Measurements from ENCODE around the gene TRIM40.

TRIM40 gene

GRCh38 chr6:30097902-30098768, 37.8 kb upstream of the TRIM40 start:
- no peak for TF ChIP-seq CTCF (IDR thresholded peaks at IDR 0.05; ENCODE audit: insufficient read depth, missing control alignments)
- FAIRE-seq (no peak), DNase-seq (ENCODE audit: insufficient read length, low spot score) (no peak)

- FAIRE-seq (no peak), DNase-seq (ENCODE audit: insufficient read length, low spot score) (no peak)
- no peak for TF ChIP-seq CTCF (IDR thresholded peaks at IDR 0.05; ENCODE audit: insufficient read depth, missing control alignments)
Observed at GRCh38 chr6:30100154-30100553, 35.8 kb upstream of the TRIM40 start.

DNA sequence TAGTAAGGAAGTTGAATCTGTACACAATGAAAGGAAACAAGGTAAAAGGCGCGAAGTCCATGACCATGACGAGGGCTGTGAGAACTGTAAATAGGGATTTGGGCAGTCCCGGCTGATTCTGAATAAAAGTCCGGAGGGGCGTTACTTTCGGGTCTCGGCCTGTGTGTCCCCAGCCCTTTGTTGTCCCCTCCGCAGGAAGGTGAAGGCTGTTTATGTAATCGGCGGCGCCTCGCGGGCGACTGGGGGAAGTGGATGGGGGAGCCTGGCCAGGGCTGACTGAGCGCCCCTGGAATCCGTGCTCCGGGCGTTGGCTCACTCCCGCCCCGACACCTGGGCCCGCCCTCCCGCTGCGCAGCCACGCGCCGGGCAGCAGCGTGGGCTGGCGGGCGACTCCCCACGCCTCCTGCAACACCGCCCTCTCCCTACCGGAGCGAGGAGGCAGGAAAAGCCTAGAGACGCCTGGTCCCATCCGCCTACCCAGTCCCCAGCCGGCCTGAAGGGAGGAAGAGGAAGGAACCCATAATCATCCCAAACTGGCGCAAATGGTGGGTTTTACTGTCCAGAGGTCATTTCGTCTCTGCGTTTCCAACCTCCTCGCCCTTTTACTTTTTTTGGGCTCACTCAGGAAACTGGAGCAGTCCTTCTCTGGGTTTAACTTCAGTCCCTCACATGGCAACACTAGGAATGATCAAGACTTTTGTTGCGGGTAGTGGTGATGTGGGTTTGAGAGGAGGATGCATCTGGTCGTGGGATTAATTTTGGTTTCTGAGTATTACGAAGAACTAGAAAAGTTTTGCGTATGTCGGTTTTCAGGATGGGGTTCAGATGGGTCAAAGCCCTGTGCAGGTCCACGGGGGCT, 35.1 kb upstream of the TRIM40 start:
- FAIRE-seq = no peak
- no peak for TF ChIP-seq CTCF (IDR thresholded peaks at IDR 0.05; ENCODE audit: insufficient read depth, missing control alignments)
- DNase-seq (ENCODE audit: insufficient read length, low spot score) = no peak

DNA sequence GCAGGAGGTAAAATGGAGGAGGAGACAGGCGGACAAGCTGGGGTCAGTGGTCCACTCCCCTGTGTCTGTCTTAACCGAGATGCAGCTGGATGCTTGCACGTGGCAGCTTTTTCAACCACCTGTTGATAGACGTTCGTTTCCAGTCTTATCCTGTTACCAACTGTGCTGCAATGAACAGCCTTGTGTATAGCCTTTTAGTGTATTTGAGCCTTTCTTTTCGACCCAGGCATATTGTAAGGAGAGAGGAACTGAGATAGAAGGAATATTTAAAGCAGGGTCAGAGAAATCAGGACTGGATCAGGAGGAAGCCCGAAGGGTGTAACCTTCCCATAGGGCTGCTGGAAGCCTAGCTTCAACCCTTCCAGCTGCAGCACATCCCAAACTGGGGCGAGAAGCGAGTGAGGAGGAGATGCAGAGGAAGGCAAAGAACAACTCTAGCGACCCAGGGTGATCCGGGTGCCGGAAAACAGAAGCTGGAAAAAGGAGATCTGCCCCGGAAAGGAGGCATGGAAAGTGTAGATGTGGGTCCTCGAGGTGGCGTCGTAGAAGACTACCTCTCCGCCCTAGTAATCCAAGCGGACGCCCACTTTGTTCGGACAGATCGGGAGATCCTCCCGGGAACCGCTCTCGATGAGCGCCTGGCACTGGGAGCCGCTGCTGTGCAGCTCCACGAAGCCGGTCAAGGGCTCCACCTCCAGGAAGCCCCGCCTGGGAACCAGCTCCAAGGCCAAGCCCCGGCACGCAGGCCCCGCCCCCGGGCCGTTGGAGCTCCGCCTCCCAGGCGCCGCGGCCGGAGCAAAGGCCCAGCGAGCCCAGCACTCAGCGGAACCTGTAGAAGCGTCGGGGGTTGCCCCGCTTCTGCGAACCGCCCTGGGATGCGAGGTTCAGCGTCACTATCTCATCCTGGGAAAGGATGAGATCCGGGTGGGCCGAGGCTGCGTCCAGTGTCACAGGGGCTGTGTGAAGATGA, 34.2 kb upstream of the TRIM40 start:
- DNase-seq (ENCODE audit: insufficient read length, low spot score) = peak; percentile 77
- no peak for TF ChIP-seq CTCF (IDR thresholded peaks at IDR 0.05; ENCODE audit: insufficient read depth, missing control alignments)
- no peak for FAIRE-seq

DNA sequence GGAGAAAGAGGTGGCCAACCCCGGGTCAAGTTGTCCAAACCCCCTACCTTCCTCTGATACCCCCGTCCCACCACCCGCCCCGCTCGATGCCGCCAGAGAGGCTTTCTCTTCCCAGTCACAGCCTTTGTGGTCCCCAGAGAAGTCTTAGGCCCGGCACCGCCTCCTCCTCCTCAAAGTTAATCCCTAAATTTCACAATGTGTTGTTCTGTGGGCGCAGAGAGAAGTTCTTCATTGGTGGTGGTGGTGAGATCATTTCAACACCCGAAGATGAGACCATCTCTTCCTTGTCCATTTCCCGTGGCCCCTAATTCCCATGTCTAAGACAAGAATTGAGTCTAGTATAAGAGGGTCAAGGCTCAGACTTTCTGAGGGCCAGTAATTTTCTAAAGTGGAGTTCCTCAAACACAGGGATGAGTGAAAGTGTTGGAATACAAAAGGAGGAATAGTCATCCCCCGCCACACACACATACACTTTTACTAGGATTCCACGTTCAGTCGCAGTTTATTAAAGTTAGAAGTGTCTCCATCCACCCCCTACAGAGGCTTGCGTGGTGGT, 33.4 kb upstream of the TRIM40 start:
- no peak for FAIRE-seq
- DNase-seq (ENCODE audit: insufficient read length, low spot score) = no peak
- TF ChIP-seq CTCF (IDR thresholded peaks at IDR 0.05; ENCODE audit: insufficient read depth, missing control alignments) = no peak
